ENCODE measurements around the gene HBS1L.

HBS1L gene

GRCh38 chr6:134956676-134957075 is 97.9 kb downstream of the HBS1L start:
- Histone ChIP-seq H3K27me3 (ENCODE audit: insufficient read depth, low read depth) (no peaks in the 10 kb centered on the region), H4K20me1 (ENCODE audit: insufficient read depth) (no peaks in the 10 kb centered on the region), H3K4me1 (ENCODE audit: low read depth, poor library complexity, severe bottlenecking) (no peaks in the 10 kb centered on the region), H3K27ac (no peak overlapping the region), H3K79me2 (ENCODE audit: insufficient read depth, low read depth) (no peaks in the 10 kb centered on the region), H3K9ac (no peak overlapping the region), H2AFZ (ENCODE audit: low read depth) (no peak overlapping the region), H3K36me3 (ENCODE audit: insufficient read depth) (no peaks in the 10 kb centered on the region), H3K4me3 (IDR thresholded peaks at IDR 0.05; ENCODE audit: insufficient read depth, low read depth, low read length) (no peak overlapping the region), H3K4me2 (no peak overlapping the region)
- no peak for TF ChIP-seq CTCF (conservative IDR thresholded peaks at IDR 0.05; ENCODE audit: low read depth, low read length)

- Histone ChIP-seq H3K36me3 (ENCODE audit: insufficient read depth) (no peaks in the 10 kb centered on the region), H3K4me3 (IDR thresholded peaks at IDR 0.05; ENCODE audit: insufficient read depth, low read depth, low read length) (no peak overlapping the region), H4K20me1 (ENCODE audit: insufficient read depth) (no peaks in the 10 kb centered on the region), H3K4me1 (ENCODE audit: low read depth, poor library complexity, severe bottlenecking) (no peaks in the 10 kb centered on the region), H2AFZ (ENCODE audit: low read depth) (no peak overlapping the region), H3K79me2 (ENCODE audit: insufficient read depth, low read depth) (no peaks in the 10 kb centered on the region), H3K4me2 (no peak overlapping the region), H3K27me3 (ENCODE audit: insufficient read depth, low read depth) (no peaks in the 10 kb centered on the region), H3K27ac (no peak overlapping the region), H3K9ac (no peak overlapping the region)
- TF ChIP-seq CTCF (conservative IDR thresholded peaks at IDR 0.05; ENCODE audit: low read depth, low read length), result no peak
Observed at GRCh38 chr6:134956032-134956431, 98.6 kb downstream of the HBS1L start.

GRCh38 chr6:134954272-134955000 is 100.2 kb downstream of the HBS1L start:
- Histone ChIP-seq H3K4me2 (no peak overlapping the region), H3K27me3 (ENCODE audit: insufficient read depth, low read depth) (no peaks in the 10 kb centered on the region), H2AFZ (ENCODE audit: low read depth) (no peak overlapping the region), H3K4me3 (IDR thresholded peaks at IDR 0.05; ENCODE audit: insufficient read depth, low read depth, low read length) (no peak overlapping the region), H4K20me1 (ENCODE audit: insufficient read depth) (no peaks in the 10 kb centered on the region), H3K79me2 (ENCODE audit: insufficient read depth, low read depth) (no peaks in the 10 kb centered on the region), H3K36me3 (ENCODE audit: insufficient read depth) (no peaks in the 10 kb centered on the region), H3K4me1 (ENCODE audit: low read depth, poor library complexity, severe bottlenecking) (no peaks in the 10 kb centered on the region), H3K9ac (no peak overlapping the region), H3K27ac (no peak overlapping the region)
- no peak for TF ChIP-seq CTCF (conservative IDR thresholded peaks at IDR 0.05; ENCODE audit: low read depth, low read length)

- no peak overlapping the region for H2AFZ ChIP-seq (ENCODE audit: low read depth)
- no peaks in the 10 kb centered on the region for H3K79me2 ChIP-seq (ENCODE audit: insufficient read depth, low read depth)
- H3K36me3 ChIP-seq (ENCODE audit: insufficient read depth), result no peaks in the 10 kb centered on the region
- no peak overlapping the region for H3K27ac ChIP-seq
- H3K4me2 ChIP-seq, result no peak overlapping the region
- H3K4me1 ChIP-seq (ENCODE audit: low read depth, poor library complexity, severe bottlenecking), result no peaks in the 10 kb centered on the region
- H3K4me3 ChIP-seq (IDR thresholded peaks at IDR 0.05; ENCODE audit: insufficient read depth, low read depth, low read length), result no peak overlapping the region
- H3K27me3 ChIP-seq (ENCODE audit: insufficient read depth, low read depth), result no peaks in the 10 kb centered on the region
- H4K20me1 ChIP-seq (ENCODE audit: insufficient read depth), result no peaks in the 10 kb centered on the region
- no peak for TF ChIP-seq CTCF (conservative IDR thresholded peaks at IDR 0.05; ENCODE audit: low read depth, low read length)
- H3K9ac ChIP-seq, result no peak overlapping the region
Observed at GRCh38 chr6:134951494-134952263, 102.9 kb downstream of the HBS1L start.
